HEK293 (cell line): ENCODE results near the gene RUFY4.

Source experiments
- CTCF ChIA-PET: fragments of 350-600 bp; formaldehyde crosslinking; extraction: SDS; loops from one replicate; lab custom pipeline; 2021; ENCODE audit warnings: antibody characterized with exemption; lab: Yijun Ruan, JAX
- POLR2A ChIA-PET: fragments of 300-600 bp; formaldehyde crosslinking; extraction: SDS; loops from one replicate; lab custom pipeline; 2020; ENCODE audit warnings: antibody characterized with exemption, inconsistent platforms; lab: Yijun Ruan, JAX
- H3K27ac ChIP-seq: fragments of 200-500 bp; sonication (Bioruptor generic); 2 replicates; pipeline ENCODE4 v1.5.1; 2014; ENCODE audit warnings: low read depth, low read length, control low read depth, inconsistent platforms; ENCODE audit errors: extremely low read depth
- H3K36me3 ChIP-seq, 2 experiments: fragments of 200-500 bp in 1 of 2; sonication (Bioruptor generic) in 1 of 2; 1 replicate in 1 of 2; 2 replicates in 1 of 2; pipeline ENCODE4 v1.5.1; 2014 to 2017; ENCODE audit warnings: inconsistent platforms in 2 of 2, low read length in 2 of 2; ENCODE audit not compliant: control insufficient read depth in 2 of 2, insufficient read depth in 1 of 2
- H3K4me1 ChIP-seq: fragments of 200-500 bp; sonication (Bioruptor generic); 2 replicates; pipeline ENCODE4 v1.5.1; 2014; ENCODE audit warnings: mild to moderate bottlenecking, low read length, inconsistent platforms; ENCODE audit not compliant: control insufficient read depth, insufficient read depth
- H3K4me3 ChIP-seq: 2 replicates; pipeline ENCODE4 v1.5.1; 2011; ENCODE audit warnings: low read depth, mild to moderate bottlenecking, control low read depth, low read length, moderate library complexity
- H3K9me3 ChIP-seq: fragments of 200-500 bp; sonication (Bioruptor generic); 2 replicates; pipeline ENCODE4 v1.5.1; 2014; ENCODE audit warnings: low read depth, low read length, inconsistent platforms; ENCODE audit not compliant: control insufficient read depth, insufficient read depth
- GLI4 ChIP-seq: fragments of 450-650 bp; formaldehyde crosslinking; IDR thresholded peaks from 2 replicates; pipeline ENCODE4 v1.5.1; 2016; ENCODE audit warnings: missing biosample characterization, missing genetic modification characterization
- KLF1 ChIP-seq: fragments of 450-650 bp; formaldehyde crosslinking; IDR thresholded peaks from 2 replicates; pipeline ENCODE4 v1.5.1; 2016; ENCODE audit warnings: missing biosample characterization, missing genetic modification characterization
- KLF8 ChIP-seq: fragments of 450-650 bp; formaldehyde crosslinking; IDR thresholded peaks from 2 replicates; pipeline ENCODE4 v1.5.1; 2016; ENCODE audit warnings: missing biosample characterization, missing genetic modification characterization
- MEIS1 ChIP-seq: sonication (generic); formaldehyde crosslinking; IDR thresholded peaks from 2 replicates; pipeline ENCODE4 v1.8.1; 2022; ENCODE audit warnings: missing genetic modification reagents, mild to moderate bottlenecking, borderline replicate concordance
- SCRT2 ChIP-seq: fragments of 450-650 bp; formaldehyde crosslinking; IDR thresholded peaks from 2 replicates; pipeline ENCODE4 v1.5.1; 2016; ENCODE audit warnings: missing biosample characterization, missing genetic modification characterization
- YY1 ChIP-seq: fragments of 450-650 bp; formaldehyde crosslinking; IDR thresholded peaks from 2 replicates; pipeline ENCODE4 v1.5.1; 2018; ENCODE audit warnings: missing biosample characterization, missing genetic modification characterization
- ZBTB17 ChIP-seq: fragments of 450-650 bp; formaldehyde crosslinking; IDR thresholded peaks from 2 replicates; pipeline ENCODE4 v1.5.1; 2016; ENCODE audit warnings: missing biosample characterization, missing genetic modification characterization
- ZBTB7A ChIP-seq: fragments of 450-650 bp; formaldehyde crosslinking; IDR thresholded peaks from 2 replicates; pipeline ENCODE4 v1.5.1; 2016; ENCODE audit warnings: low read depth, missing biosample characterization, missing genetic modification characterization
- ZNF140 ChIP-seq: fragments of 450-650 bp; formaldehyde crosslinking; IDR thresholded peaks from 2 replicates; pipeline ENCODE4 v1.5.1; 2016; ENCODE audit warnings: missing biosample characterization, missing genetic modification characterization
- ZNF266 ChIP-seq: fragments of 450-650 bp; formaldehyde crosslinking; IDR thresholded peaks from 2 replicates; pipeline ENCODE4 v1.5.1; 2016; ENCODE audit warnings: missing biosample characterization, missing genetic modification characterization, low read depth
- ZNF302 ChIP-seq: fragments of 450-650 bp; formaldehyde crosslinking; IDR thresholded peaks from 2 replicates; pipeline ENCODE4 v1.5.1; 2016; ENCODE audit warnings: missing biosample characterization, missing genetic modification characterization, low read depth
- ZNF366 ChIP-seq: fragments of 450-650 bp; formaldehyde crosslinking; conservative IDR thresholded peaks from 2 replicates; pipeline ENCODE4 v1.5.1; 2016; ENCODE audit warnings: missing biosample characterization, missing genetic modification characterization
- ZNF473 ChIP-seq: fragments of 450-650 bp; formaldehyde crosslinking; IDR thresholded peaks from 2 replicates; pipeline ENCODE4 v1.5.1; 2017; ENCODE audit warnings: missing biosample characterization, missing genetic modification characterization
- ZNF501 ChIP-seq: fragments of 450-650 bp; formaldehyde crosslinking; IDR thresholded peaks from 2 replicates; pipeline ENCODE4 v1.5.1; 2016; ENCODE audit warnings: missing biosample characterization, missing genetic modification characterization
- ZNF555 ChIP-seq: fragments of 450-650 bp; formaldehyde crosslinking; conservative IDR thresholded peaks from 2 replicates; pipeline ENCODE4 v1.5.1; 2017; ENCODE audit warnings: missing biosample characterization, mild to moderate bottlenecking, missing genetic modification characterization, inconsistent platforms
- ZNF558 ChIP-seq: fragments of 450-650 bp; formaldehyde crosslinking; IDR thresholded peaks from 2 replicates; pipeline ENCODE4 v1.5.1; 2016; ENCODE audit warnings: missing biosample characterization, missing genetic modification characterization
- ZNF585B ChIP-seq: fragments of 450-650 bp; formaldehyde crosslinking; IDR thresholded peaks from 2 replicates; pipeline ENCODE4 v1.5.1; 2016; ENCODE audit warnings: missing biosample characterization, missing genetic modification characterization
- ZNF670 ChIP-seq: fragments of 450-650 bp; formaldehyde crosslinking; IDR thresholded peaks from 2 replicates; pipeline ENCODE4 v1.5.1; 2016; ENCODE audit warnings: missing biosample characterization, missing genetic modification characterization, low read depth
- ZNF701 ChIP-seq: fragments of 450-650 bp; formaldehyde crosslinking; IDR thresholded peaks from 2 replicates; pipeline ENCODE4 v1.5.1; 2016; ENCODE audit warnings: missing biosample characterization, missing genetic modification characterization
- ZNF747 ChIP-seq: fragments of 450-650 bp; formaldehyde crosslinking; IDR thresholded peaks from 2 replicates; pipeline ENCODE4 v1.5.1; 2016; ENCODE audit warnings: missing biosample characterization, missing genetic modification characterization
- TF ChIP-seq, protein P1 (sequence below): fragments of 450-650 bp; formaldehyde crosslinking; IDR thresholded peaks from 2 replicates; pipeline ENCODE4 v1.5.1; 2016; ENCODE audit warnings: missing biosample characterization, missing genetic modification characterization
- TF ChIP-seq, protein P2 (sequence below): fragments of 450-650 bp; IDR thresholded peaks from 2 replicates; pipeline ENCODE4 v1.5.1; 2018; ENCODE audit warnings: missing biosample characterization, missing genetic modification characterization
- TF ChIP-seq, protein P3 (sequence below): fragments of 450-650 bp; formaldehyde crosslinking; IDR thresholded peaks from 2 replicates; pipeline ENCODE4; 2016; ENCODE audit warnings: missing biosample characterization, missing genetic modification characterization
- TF ChIP-seq, protein P4 (sequence below): fragments of 450-650 bp; formaldehyde crosslinking; IDR thresholded peaks from 2 replicates; pipeline ENCODE4 v1.5.1; 2016; ENCODE audit warnings: missing biosample characterization, missing genetic modification characterization
- TF ChIP-seq, protein P5 (sequence below): fragments of 450-650 bp; formaldehyde crosslinking; IDR thresholded peaks from 2 replicates; pipeline ENCODE4 v1.5.1; 2016; ENCODE audit warnings: missing biosample characterization, missing genetic modification characterization

RUFY4 gene

DNA sequence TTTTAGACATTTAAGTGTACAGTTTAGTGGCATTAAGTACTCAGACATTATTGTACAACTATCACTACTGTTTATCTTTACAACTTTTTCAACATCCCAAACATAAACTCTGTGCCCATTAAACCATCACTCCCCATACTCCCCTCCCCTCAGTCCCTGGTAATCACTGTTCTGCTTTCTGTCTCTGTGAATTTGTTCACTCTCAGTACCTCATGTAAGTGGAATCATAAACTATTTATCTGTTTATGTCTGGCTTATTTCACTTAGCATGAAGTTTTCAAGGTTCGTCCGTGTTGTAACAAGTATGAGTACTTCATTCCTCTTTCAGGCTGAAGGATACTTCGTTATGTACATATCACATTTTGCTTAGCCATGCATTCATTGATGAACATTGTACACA, 9.8 kb upstream of the RUFY4 start:
- no peak overlapping the region for H3K27ac ChIP-seq
- ChIA-PET POLR2A (no interaction called here), CTCF (interaction anchor here (0.9 to 2.9 kb wide), 2 partner anchors 10 to 172 kb away, joined by 4 to 14 read pairs; partner anchors contain the start of gene RUFY4)

DNA sequence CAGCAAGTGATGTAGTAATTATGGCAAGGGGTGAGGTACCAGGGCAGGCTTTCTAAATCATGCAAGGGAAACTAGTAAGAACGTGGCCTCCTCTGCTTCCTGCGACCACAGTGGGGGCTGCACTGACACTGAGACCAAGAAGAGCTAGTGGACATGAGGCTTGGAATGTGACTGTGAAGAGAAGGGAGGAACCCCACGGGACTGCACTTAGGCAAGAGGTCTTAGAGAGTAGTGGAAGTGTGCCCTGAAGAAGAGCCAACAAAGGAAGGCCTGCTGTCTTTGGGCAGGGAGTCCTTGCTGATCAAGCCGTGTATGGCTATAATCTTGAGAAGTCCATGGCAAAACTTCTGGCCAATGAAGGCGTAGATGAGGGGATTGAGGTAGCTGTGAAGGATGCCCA, 8.9 kb upstream of the RUFY4 start:
- CTCF ChIA-PET, result interaction anchor here (0.9 to 2.9 kb wide), 3 partner anchors 9 to 173 kb away, joined by 4 to 14 read pairs (median 5); partner anchors contain the start of gene RUFY4
- TF ChIP-seq ZNF585B, result no peak
- no peak for TF ChIP-seq ZNF140 (tag by site-specific recombination)
- TF ChIP-seq ZBTB17, result no peak
- TF ChIP-seq, protein P1, sequence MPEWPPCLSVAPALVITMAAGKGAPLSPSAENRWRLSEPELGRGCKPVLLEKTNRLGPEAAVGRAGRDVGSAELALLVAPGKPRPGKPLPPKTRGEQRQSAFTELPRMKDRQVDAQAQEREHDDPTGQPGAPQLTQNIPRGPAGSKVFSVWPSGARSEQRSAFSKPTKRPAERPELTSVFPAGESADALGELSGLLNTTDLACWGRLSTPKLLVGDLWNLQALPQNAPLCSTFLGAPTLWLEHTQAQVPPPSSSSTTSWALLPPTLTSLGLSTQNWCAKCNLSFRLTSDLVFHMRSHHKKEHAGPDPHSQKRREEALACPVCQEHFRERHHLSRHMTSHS (tag by site-specific recombination), result no peak
- no peak for TF ChIP-seq ZNF302 (tag by site-specific recombination)
- TF ChIP-seq, protein P2, sequence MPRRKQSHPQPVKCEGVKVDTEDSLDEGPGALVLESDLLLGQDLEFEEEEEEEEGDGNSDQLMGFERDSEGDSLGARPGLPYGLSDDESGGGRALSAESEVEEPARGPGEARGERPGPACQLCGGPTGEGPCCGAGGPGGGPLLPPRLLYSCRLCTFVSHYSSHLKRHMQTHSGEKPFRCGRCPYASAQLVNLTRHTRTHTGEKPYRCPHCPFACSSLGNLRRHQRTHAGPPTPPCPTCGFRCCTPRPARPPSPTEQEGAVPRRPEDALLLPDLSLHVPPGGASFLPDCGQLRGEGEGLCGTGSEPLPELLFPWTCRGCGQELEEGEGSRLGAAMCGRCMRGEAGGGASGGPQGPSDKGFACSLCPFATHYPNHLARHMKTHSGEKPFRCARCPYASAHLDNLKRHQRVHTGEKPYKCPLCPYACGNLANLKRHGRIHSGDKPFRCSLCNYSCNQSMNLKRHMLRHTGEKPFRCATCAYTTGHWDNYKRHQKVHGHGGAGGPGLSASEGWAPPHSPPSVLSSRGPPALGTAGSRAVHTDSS, result no peak
- TF ChIP-seq, protein P3, sequence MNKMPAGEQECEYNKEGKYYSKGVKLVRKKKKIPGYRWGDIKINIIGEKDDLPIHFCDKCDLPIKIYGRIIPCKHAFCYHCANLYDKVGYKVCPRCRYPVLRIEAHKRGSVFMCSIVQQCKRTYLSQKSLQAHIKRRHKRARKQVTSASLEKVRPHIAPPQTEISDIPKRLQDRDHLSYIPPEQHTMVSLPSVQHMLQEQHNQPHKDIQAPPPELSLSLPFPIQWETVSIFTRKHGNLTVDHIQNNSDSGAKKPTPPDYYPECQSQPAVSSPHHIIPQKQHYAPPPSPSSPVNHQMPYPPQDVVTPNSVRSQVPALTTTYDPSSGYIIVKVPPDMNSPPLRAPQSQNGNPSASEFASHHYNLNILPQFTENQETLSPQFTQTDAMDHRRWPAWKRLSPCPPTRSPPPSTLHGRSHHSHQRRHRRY (tag by site-specific recombination), result no peak
- no peak for TF ChIP-seq KLF1
- TF ChIP-seq ZNF366 (tag by site-specific recombination), result no peak
- no peak for TF ChIP-seq ZNF555 (tag by site-specific recombination)
- TF ChIP-seq KLF8, result no peak
- TF ChIP-seq ZNF501 (tag by site-specific recombination), result no peak
- no peak for TF ChIP-seq ZNF473 (tag by site-specific recombination)
- TF ChIP-seq GLI4 (tag by site-specific recombination), result no peak
- no peak for TF ChIP-seq ZNF670 (tag by site-specific recombination)
- POLR2A ChIA-PET, result no interaction called here
- no peak overlapping the region for H3K27ac ChIP-seq
- H3K9me3 ChIP-seq, result no peaks in the 10 kb centered on the region
- no peaks in the 10 kb centered on the region for H3K4me1 ChIP-seq
- H3K36me3 ChIP-seq, result no peaks in the 10 kb centered on the region
- no peak overlapping the region for H3K4me3 ChIP-seq

More for the DNA sequence above, 9.8 kb upstream of the RUFY4 start:
- TF ChIP-seq SCRT2 (tag by site-specific recombination) (no peak), ZBTB7A (tag by site-specific recombination) (no peak), ZNF747 (tag by site-specific recombination) (no peak)
- TF ChIP-seq, protein P4, sequence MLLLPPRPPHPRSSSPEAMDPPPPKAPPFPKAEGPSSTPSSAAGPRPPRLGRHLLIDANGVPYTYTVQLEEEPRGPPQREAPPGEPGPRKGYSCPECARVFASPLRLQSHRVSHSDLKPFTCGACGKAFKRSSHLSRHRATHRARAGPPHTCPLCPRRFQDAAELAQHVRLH, result no peak
- no peaks in the 10 kb centered on the region for H3K36me3 ChIP-seq
- H3K4me1 ChIP-seq, result no peaks in the 10 kb centered on the region
- H3K4me3 ChIP-seq, result no peak overlapping the region
- no peaks in the 10 kb centered on the region for H3K9me3 ChIP-seq

DNA sequence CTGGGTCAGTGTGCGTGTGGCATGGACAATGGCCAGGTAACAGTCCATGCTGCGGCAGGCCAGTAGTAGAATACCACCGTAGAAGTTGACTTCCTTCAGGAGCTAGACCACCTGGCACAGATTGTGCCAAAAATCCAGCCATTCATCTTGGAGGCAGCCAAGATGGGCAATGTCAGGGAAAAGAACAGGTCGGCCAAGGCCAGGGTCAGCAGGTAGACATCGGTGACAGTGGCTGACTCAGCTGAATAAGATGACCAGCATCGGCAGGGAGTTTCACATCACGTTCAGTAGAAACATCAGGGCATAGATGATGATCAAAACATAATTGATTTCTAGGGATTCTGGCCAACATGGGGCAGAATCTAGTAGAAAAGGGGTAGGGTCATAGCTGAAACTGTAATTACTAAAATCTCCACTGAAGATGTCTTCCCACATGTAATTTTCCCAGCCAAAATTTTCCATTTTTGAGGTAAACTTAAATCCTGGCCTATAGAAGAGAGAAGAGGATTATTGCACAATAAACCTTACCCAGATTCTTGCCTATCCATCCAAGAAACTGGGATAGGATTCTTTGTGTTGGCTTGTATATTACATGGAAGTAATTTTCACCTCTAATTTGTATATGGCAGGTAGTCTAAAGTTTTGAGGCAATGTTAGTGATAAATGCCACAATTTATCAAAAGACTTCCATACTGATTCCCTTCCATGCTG, 7.9 kb upstream of the RUFY4 start:
- H3K4me1 ChIP-seq, result no peaks in the 10 kb centered on the region
- H3K4me3 ChIP-seq, result no peak overlapping the region
- no peaks in the 10 kb centered on the region for H3K9me3 ChIP-seq
- TF ChIP-seq ZNF266 (no peak), MEIS1 (no peak), ZNF558 (tag by site-specific recombination) (no peak), ZNF701 (tag by site-specific recombination) (no peak), YY1 (tag by site-specific recombination) (no peak)
- TF ChIP-seq, protein P5, sequence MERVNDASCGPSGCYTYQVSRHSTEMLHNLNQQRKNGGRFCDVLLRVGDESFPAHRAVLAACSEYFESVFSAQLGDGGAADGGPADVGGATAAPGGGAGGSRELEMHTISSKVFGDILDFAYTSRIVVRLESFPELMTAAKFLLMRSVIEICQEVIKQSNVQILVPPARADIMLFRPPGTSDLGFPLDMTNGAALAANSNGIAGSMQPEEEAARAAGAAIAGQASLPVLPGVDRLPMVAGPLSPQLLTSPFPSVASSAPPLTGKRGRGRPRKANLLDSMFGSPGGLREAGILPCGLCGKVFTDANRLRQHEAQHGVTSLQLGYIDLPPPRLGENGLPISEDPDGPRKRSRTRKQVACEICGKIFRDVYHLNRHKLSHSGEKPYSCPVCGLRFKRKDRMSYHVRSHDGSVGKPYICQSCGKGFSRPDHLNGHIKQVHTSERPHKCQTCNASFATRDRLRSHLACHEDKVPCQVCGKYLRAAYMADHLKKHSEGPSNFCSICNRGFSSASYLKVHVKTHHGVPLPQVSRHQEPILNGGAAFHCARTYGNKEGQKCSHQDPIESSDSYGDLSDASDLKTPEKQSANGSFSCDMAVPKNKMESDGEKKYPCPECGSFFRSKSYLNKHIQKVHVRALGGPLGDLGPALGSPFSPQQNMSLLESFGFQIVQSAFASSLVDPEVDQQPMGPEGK, result no peak
- TF ChIP-seq, all 188 proteins: peak for 0
- Histone ChIP-seq H3K27ac (no peak overlapping the region), H3K36me3 (no peaks in the 10 kb centered on the region)
- ChIA-PET POLR2A (no interaction called here), CTCF (interaction anchor here (1.1 to 2.9 kb wide), 2 partner anchors 8 to 12 kb away, joined by 5 to 14 read pairs; partner anchors contain the start of gene RUFY4)
